Measurements from ENCODE around the gene MAX. TPM values are rescaled to one million over a fixed set of nuclear protein-coding genes. Genes with fewer than 3 reads are reported as not detected.

Gene MAX
- total RNA-seq, 1 experiment from 2014 or later: 41.4 TPM

DNA sequence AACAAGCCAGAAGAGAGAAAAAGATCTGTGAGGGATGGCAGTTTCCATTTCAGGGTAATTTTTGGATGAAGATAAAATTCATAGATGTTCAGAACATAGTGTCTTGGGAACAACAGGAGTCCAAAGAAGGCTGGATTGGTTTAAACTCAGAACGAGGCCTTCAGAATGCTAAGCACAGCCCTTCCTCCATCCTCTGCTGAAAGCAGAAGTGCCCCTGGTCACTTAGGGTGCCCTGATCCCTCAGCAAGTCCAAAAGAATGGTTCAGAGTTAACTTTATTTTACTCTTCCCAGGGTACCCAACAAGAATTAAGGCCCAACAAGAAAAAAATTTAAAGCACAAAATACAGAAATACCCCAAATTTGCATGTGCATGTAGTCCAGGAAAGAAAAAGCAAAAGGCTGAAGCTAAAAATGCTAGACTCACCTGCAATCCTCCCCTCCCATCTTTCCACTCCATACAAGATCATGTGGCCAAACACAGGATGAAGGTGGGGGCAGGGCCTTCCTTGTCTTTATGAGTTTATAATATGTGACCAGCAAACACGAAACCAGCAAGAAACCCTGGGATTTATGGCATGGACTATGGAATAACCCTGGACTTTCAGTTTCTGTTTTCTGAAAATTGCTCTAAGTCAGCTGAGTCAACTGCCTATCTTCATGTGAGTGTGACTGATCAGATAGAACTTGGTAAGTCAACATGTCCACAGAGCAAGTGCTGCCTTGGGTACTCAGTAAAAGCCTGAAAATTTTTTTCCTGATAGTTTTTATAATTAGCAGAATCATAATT is 21.2 kb downstream of the MAX start:
- Histone ChIP-seq H3K4me3 (ENCODE audit: low read depth in 2 of 2, low read length in 2 of 2) (no peak overlapping the region), H3K4me1 (ENCODE audit: control insufficient read depth, insufficient read depth, low read length) (no peaks in the 10 kb centered on the region), H3K36me3 (ENCODE audit: control insufficient read depth, insufficient read depth, low read length) (no peaks in the 10 kb centered on the region; the same call in 1 of the 2 replicates), H3K9me3 (ENCODE audit: control insufficient read depth, insufficient read depth, low read depth, low read length) (no peaks in the 10 kb centered on the region), H3K27me3 (ENCODE audit: control insufficient read depth, insufficient read depth, low read length) (no peaks in the 10 kb centered on the region), H3K27ac (ENCODE audit: low read length) (no peak overlapping the region)
- in situ Hi-C loops (cut with HindIII; ENCODE audit: low pct_unique_long_range_greater_than_20kb, low sequenced_read_pairs) (no loop called here), intact Hi-C loops (cut with micrococcal nuclease; ENCODE audit: unreplicated experiment) (no loop called here)
- BruUV-seq (replicated peaks): no TSS peak
- TF ChIP-seq SIN3A (IDR thresholded peaks at IDR 0.05; ENCODE audit: borderline replicate concordance, insufficient read depth, low read depth, low read length) (no peak), TCF7L2 (IDR thresholded peaks at IDR 0.05; ENCODE audit: low read depth, low read length) (no peak), REST (IDR thresholded peaks at IDR 0.05; ENCODE audit: insufficient read depth in 1 of 2, low read depth in 2 of 2, low read length in 1 of 2) (no peak), POLR2AphosphoS5 (IDR thresholded peaks at IDR 0.05; ENCODE audit: low read depth, low read length) (no peak), CTCF (IDR thresholded peaks at IDR 0.05) (no peak)
- DNase-seq (ENCODE audit: low read depth, low spot score) (no peak), ATAC-seq (no peak)
- CTCF ChIA-PET: no interaction called here
- POLR2A ChIA-PET: no interaction called here

GRCh38 chr14:65079768-65080167 is 22.5 kb downstream of the MAX start:
- POLR2A ChIA-PET: no interaction called here
- TF ChIP-seq TCF7L2 (IDR thresholded peaks at IDR 0.05; ENCODE audit: low read depth, low read length): no peak
- TF ChIP-seq CTCF (IDR thresholded peaks at IDR 0.05): no peak
- TF ChIP-seq POLR2AphosphoS5 (IDR thresholded peaks at IDR 0.05; ENCODE audit: low read depth, low read length): no peak
- TF ChIP-seq SIN3A (IDR thresholded peaks at IDR 0.05; ENCODE audit: borderline replicate concordance, insufficient read depth, low read depth, low read length): no peak
- no peak for TF ChIP-seq REST (IDR thresholded peaks at IDR 0.05; ENCODE audit: insufficient read depth in 1 of 2, low read depth in 2 of 2, low read length in 1 of 2)
- CTCF ChIA-PET: no interaction called here
- no TSS peak for BruUV-seq (replicated peaks)
- DNase-seq (ENCODE audit: low read depth, low spot score) (no peak), ATAC-seq (no peak)
- intact Hi-C loops (cut with micrococcal nuclease; ENCODE audit: unreplicated experiment): no loop called here
- H3K4me3 ChIP-seq (ENCODE audit: low read depth in 2 of 2, low read length in 2 of 2): no peak overlapping the region
- H3K27ac ChIP-seq (ENCODE audit: low read length): no peak overlapping the region
- H3K36me3 ChIP-seq (ENCODE audit: control insufficient read depth, insufficient read depth, low read length): no peaks in the 10 kb centered on the region; the same call in 1 of the 2 replicates
- in situ Hi-C loops (cut with HindIII; ENCODE audit: low pct_unique_long_range_greater_than_20kb, low sequenced_read_pairs): no loop called here
- H3K9me3 ChIP-seq (ENCODE audit: control insufficient read depth, insufficient read depth, low read depth, low read length): no peaks in the 10 kb centered on the region
- no peaks in the 10 kb centered on the region for H3K27me3 ChIP-seq (ENCODE audit: control insufficient read depth, insufficient read depth, low read length)
- H3K4me1 ChIP-seq (ENCODE audit: control insufficient read depth, insufficient read depth, low read length): no peaks in the 10 kb centered on the region
